ENCODE measurements around the gene HPSE2. TPM values are rescaled to one million over a fixed set of nuclear protein-coding genes. Genes with fewer than 3 reads are reported as not detected.

The HPSE2 gene
- total RNA-seq, 1 donor from 2014 or later: 3.4 TPM

DNA sequence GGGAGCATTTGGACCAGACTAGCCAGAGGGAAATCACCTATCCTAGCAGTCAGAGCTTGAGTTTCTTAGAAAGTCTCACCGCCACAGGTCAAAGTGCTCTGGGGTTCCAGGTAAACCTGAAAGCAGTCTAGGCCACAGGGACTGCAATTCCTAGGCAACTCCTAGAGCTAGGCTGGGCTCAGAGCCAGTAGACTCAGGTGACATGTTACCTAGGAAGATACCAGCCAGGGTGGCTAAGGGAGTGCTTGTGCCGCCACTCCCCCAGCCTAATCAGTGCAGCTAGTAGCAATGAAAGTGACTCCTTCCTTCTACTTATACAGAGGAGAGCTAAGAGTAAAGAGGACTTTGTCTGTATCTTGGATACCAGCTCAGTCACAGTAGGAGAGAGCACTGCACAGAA, 440.2 kb downstream of the HPSE2 start:
- no peaks in the 10 kb centered on the region for H3K9me3 ChIP-seq
- no peak overlapping the region for H3K4me3 ChIP-seq
- no peaks in the 10 kb centered on the region for H3K36me3 ChIP-seq
- intact Hi-C loops (cut with DNase I): no loop called here
- no peak overlapping the region for H3K27ac ChIP-seq
- peak; percentile 41 for ATAC-seq
- H3K4me1 ChIP-seq: no peaks in the 10 kb centered on the region
- no peak for DNase-seq
- TF ChIP-seq, protein P1, sequence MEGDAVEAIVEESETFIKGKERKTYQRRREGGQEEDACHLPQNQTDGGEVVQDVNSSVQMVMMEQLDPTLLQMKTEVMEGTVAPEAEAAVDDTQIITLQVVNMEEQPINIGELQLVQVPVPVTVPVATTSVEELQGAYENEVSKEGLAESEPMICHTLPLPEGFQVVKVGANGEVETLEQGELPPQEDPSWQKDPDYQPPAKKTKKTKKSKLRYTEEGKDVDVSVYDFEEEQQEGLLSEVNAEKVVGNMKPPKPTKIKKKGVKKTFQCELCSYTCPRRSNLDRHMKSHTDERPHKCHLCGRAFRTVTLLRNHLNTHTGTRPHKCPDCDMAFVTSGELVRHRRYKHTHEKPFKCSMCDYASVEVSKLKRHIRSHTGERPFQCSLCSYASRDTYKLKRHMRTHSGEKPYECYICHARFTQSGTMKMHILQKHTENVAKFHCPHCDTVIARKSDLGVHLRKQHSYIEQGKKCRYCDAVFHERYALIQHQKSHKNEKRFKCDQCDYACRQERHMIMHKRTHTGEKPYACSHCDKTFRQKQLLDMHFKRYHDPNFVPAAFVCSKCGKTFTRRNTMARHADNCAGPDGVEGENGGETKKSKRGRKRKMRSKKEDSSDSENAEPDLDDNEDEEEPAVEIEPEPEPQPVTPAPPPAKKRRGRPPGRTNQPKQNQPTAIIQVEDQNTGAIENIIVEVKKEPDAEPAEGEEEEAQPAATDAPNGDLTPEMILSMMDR (IDR thresholded peaks at IDR 0.05): no peak
- no peaks in the 10 kb centered on the region for H3K27me3 ChIP-seq

DNA sequence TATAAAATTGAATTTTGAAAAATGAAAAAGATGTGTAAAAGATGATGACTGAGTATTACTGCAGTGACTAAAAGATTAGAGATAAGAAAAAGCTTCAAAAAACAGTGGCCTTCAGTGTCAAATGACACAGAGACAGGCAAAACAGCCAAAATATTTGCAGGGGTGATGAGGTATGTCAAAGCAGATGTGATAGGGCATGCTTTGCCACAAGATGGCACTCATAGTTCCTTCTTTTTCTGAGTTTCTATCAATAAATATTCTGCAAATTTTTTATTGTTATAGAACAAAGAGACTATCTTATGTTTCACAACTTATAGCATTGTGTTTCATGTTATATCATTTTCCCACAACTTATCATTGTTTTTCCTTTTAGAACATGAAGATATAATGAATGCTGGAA, 444.8 kb downstream of the HPSE2 start:
- DNase-seq: no peak
- intact Hi-C loops (cut with DNase I): no loop called here
- Histone ChIP-seq H3K27me3 (no peaks in the 10 kb centered on the region), H3K4me3 (no peak overlapping the region), H3K9me3 (no peaks in the 10 kb centered on the region), H3K27ac (no peak overlapping the region), H3K4me1 (no peaks in the 10 kb centered on the region), H3K36me3 (no peaks in the 10 kb centered on the region)
- ATAC-seq: no peak
- TF ChIP-seq, protein P1 (IDR thresholded peaks at IDR 0.05): peak; percentile 24

DNA sequence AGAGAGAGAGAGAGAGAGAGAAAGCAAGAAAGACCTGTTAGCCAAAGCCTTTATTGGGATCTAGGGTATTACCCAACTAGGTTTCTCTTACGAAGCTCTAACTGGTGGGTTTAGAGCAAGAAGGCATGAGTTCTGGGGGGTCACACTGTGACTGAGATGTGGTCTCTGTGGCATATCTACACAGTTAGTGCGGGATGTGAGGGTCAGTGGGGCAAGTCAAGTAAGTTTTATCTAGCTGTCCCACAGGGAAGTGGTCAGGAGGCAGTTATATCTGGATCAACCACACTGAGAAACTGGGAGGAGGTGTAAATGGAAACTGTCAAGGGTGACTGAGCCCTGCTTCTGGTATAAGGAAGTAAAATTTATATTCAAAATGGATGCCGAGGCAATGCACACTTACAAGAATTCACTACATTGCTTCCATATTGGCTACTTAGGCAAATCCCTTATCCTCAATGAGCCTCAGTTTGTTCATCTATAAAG, 457.3 kb downstream of the HPSE2 start:
- no peaks in the 10 kb centered on the region for H3K27me3 ChIP-seq
- no peak overlapping the region for H3K27ac ChIP-seq
- H3K4me1 ChIP-seq: no peaks in the 10 kb centered on the region
- H3K9me3 ChIP-seq: no peaks in the 10 kb centered on the region
- no peak overlapping the region for H3K4me3 ChIP-seq
- TF ChIP-seq, protein P1 (IDR thresholded peaks at IDR 0.05): no peak
- DNase-seq (no peak), ATAC-seq (no peak)
- H3K36me3 ChIP-seq: no peaks in the 10 kb centered on the region
- intact Hi-C loops (cut with DNase I): no loop called here

DNA sequence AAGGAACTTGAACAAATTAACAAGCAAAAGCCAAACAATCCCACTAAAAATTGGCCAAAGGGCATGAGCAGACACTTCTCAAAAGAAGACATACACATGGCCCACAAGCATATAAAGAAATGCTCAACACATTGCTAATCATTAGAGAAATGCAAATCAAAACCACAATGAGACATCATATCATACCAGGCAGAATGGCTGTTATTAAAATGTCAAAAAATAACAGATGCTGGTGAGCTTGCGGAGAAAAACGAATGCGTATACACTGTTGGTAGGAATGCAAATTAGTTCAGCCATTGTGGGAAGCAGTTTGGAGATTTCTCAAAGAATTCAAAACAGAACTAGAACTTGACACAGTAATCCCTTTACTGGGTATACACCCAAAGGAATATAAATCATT, 477.2 kb downstream of the HPSE2 start:
- Histone ChIP-seq H3K9me3 (no peaks in the 10 kb centered on the region), H3K4me3 (no peak overlapping the region), H3K4me1 (no peaks in the 10 kb centered on the region), H3K27me3 (no peaks in the 10 kb centered on the region), H3K36me3 (no peaks in the 10 kb centered on the region), H3K27ac (no peak overlapping the region)
- TF ChIP-seq, protein P1 (IDR thresholded peaks at IDR 0.05): no peak
- intact Hi-C loops (cut with DNase I): no loop called here
- no peak for ATAC-seq
- DNase-seq: no peak

DNA sequence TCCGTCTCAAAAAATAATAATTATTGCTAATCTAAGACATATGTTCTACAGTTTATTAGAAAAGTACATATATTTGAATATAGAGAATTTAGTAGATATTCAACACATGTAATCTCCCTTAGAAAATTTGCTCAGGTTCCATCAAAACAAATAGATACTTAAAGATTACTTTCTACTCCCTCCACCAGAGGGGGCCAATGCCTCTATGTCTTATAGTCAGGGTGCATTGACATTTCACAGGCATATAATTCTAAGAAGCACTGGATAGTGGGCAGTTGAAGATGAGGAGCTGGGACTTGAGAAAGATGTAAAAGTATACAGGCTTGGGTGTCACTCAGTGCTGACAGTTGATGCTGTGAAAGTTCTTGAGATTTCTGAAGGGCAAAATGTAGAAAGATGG, 487.4 kb downstream of the HPSE2 start:
- Histone ChIP-seq H3K4me3 (no peak overlapping the region), H3K4me1 (no peaks in the 10 kb centered on the region), H3K9me3 (no peaks in the 10 kb centered on the region), H3K36me3 (no peaks in the 10 kb centered on the region), H3K27me3 (no peaks in the 10 kb centered on the region), H3K27ac (no peak overlapping the region)
- DNase-seq (no peak), ATAC-seq (no peak)
- TF ChIP-seq, protein P1 (IDR thresholded peaks at IDR 0.05): peak; percentile 27
- intact Hi-C loops (cut with DNase I): no loop called here

DNA sequence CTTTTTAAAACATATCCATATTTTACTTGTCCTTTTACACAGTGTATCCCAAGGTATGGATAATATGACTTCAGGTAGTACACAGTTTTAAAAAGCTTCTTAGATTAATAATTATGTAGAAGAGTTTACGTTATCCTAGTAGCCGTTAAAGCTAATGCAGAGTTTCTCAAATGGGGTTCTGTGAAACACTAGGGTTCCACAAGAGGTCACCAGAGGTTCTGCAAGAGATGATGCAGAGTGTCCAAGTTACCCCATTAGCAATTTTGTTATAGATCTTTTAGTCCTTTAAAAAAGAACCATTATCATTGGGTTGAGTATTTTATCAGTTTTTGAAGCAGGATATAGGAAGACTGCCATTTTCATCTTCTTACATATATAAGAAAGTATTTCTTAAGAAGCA, 490.0 kb downstream of the HPSE2 start:
- no peak for DNase-seq
- Histone ChIP-seq H3K9me3 (no peaks in the 10 kb centered on the region), H3K27ac (no peak overlapping the region), H3K27me3 (no peaks in the 10 kb centered on the region), H3K4me1 (no peaks in the 10 kb centered on the region), H3K4me3 (no peak overlapping the region), H3K36me3 (no peaks in the 10 kb centered on the region)
- no peak for ATAC-seq
- intact Hi-C loops (cut with DNase I): no loop called here
- TF ChIP-seq, protein P1 (IDR thresholded peaks at IDR 0.05): no peak
